Central memory CD8-positive, alpha-beta T cell (primary cell): ENCODE measurements around the gene TH.
"Not testable (repeated sequence)": the region's sequence is repeated elsewhere in the genome, so short reads cannot be mapped to it uniquely, and the experiment has no call there.

Source experiments
- ATAC-seq: fragments of 150-1000 bp; cut with Tn5 transposase; replicated peaks from 2 replicates; pipeline ENCODE4 v1.10.0; 2022; ENCODE audit warnings: mild to moderate bottlenecking, moderate FRiP score, moderate number of reproducible peaks; ENCODE audit not compliant: poor library complexity, severe bottlenecking; ENCODE audit errors: extremely low read depth
- DNase-seq, 2 donors: peaks; one replicate each; pipeline ENCODE4 v3.0.0; 2021; ENCODE audit warnings: low spot score in 2 of 2
- H3K27ac Mint-ChIP-seq: one replicate; pipeline ENCODE4 v1.8.0; 2022; ENCODE audit warnings: low read depth, mild to moderate bottlenecking, moderate library complexity, mixed read lengths
- H3K27me3 Mint-ChIP-seq: one replicate; pipeline ENCODE4 v1.8.0; 2022; ENCODE audit warnings: mixed read lengths
- H3K36me3 Mint-ChIP-seq: one replicate; pipeline ENCODE4 v1.8.0; 2022; ENCODE audit warnings: mild to moderate bottlenecking, moderate library complexity, mixed read lengths; ENCODE audit not compliant: insufficient read depth
- H3K4me1 Mint-ChIP-seq: one replicate; pipeline ENCODE4 v1.8.0; 2022; ENCODE audit warnings: mixed read lengths
- H3K4me3 Mint-ChIP-seq: one replicate; pipeline ENCODE4 v1.8.0; 2022; ENCODE audit warnings: mild to moderate bottlenecking, moderate library complexity, mixed read lengths
- H3K9me3 Mint-ChIP-seq: one replicate; pipeline ENCODE4 v1.8.0; 2022; ENCODE audit warnings: mixed read lengths

Gene TH

GRCh38 chr11:2197771-2198520 is 26.3 kb upstream of the TH start:
- H3K27me3 Mint-ChIP-seq: no peaks in the 10 kb centered on the region

GRCh38 chr11:2196970-2197770 is 25.6 kb upstream of the TH start:
- Mint-ChIP-seq H3K36me3 (peaks cover 1% of the 10 kb centered on the region), H3K4me1 (peaks cover 15% of the 10 kb centered on the region), H3K9me3 (peaks cover 6% of the 10 kb centered on the region), H3K27me3 (no peaks in the 10 kb centered on the region), H3K27ac (peak overlapping the region; percentile 17), H3K4me3 (no peak overlapping the region)
- ATAC-seq (peak; percentile 82), DNase-seq (peak; percentile 52 to 56)

More at GRCh38 chr11:2197771-2198520, 26.3 kb upstream of the TH start:
- no peak for ATAC-seq
- Mint-ChIP-seq H3K4me3 (no peak overlapping the region), H3K36me3 (peaks cover 1% of the 10 kb centered on the region), H3K9me3 (peaks cover 6% of the 10 kb centered on the region), H3K4me1 (peaks cover 15% of the 10 kb centered on the region), H3K27ac (no peak overlapping the region)
- DNase-seq: no peak

- Mint-ChIP-seq H3K9me3 (peaks cover under 1% of the 10 kb centered on the region), H3K4me3 (no peak overlapping the region), H3K4me1 (peaks cover 15% of the 10 kb centered on the region), H3K27me3 (peaks cover 4% of the 10 kb centered on the region), H3K36me3 (peaks cover 1% of the 10 kb centered on the region), H3K27ac (no peak overlapping the region)
- ATAC-seq (no peak), DNase-seq (no peak)
These were observed 24.1 kb upstream of the TH start for GRCh38 chr11:2195756-2196088.

- H3K27me3 Mint-ChIP-seq: peaks cover 8% of the 10 kb centered on the region
- H3K27ac Mint-ChIP-seq: peak overlapping the region; percentile 84
- H3K4me1 Mint-ChIP-seq: peaks cover 15% of the 10 kb centered on the region
- DNase-seq (peak; percentile 23 to 45), ATAC-seq (no peak)
- peaks cover 1% of the 10 kb centered on the region for H3K36me3 Mint-ChIP-seq
- H3K4me3 Mint-ChIP-seq: no peak overlapping the region
- H3K9me3 Mint-ChIP-seq: no peaks in the 10 kb centered on the region
These were observed 23.5 kb upstream of the TH start for GRCh38 chr11:2194877-2195755.

- not testable (repeated sequence) for H3K27ac Mint-ChIP-seq, H3K27me3 Mint-ChIP-seq, ATAC-seq, H3K4me3 Mint-ChIP-seq, DNase-seq, H3K36me3 Mint-ChIP-seq, H3K9me3 Mint-ChIP-seq
- H3K4me1 Mint-ChIP-seq: peaks cover 15% of the 10 kb centered on the region
These were observed 22.4 kb upstream of the TH start for GRCh38 chr11:2193888-2194595.

- peaks cover 8% of the 10 kb centered on the region for H3K27me3 Mint-ChIP-seq
- H3K36me3 Mint-ChIP-seq: peaks cover 4% of the 10 kb centered on the region
- DNase-seq: no peak
- H3K4me3 Mint-ChIP-seq: no peak overlapping the region
- peaks cover 15% of the 10 kb centered on the region for H3K4me1 Mint-ChIP-seq
- no peak for ATAC-seq
- no peak overlapping the region for H3K27ac Mint-ChIP-seq
- H3K9me3 Mint-ChIP-seq: no peaks in the 10 kb centered on the region
These were observed 21.7 kb upstream of the TH start for GRCh38 chr11:2193099-2193887.

- ATAC-seq: no peak
- H3K36me3 Mint-ChIP-seq: peaks cover 4% of the 10 kb centered on the region
- no peaks in the 10 kb centered on the region for H3K9me3 Mint-ChIP-seq
- no peak for DNase-seq
- H3K4me1 Mint-ChIP-seq: peaks cover 15% of the 10 kb centered on the region
- H3K4me3 Mint-ChIP-seq: no peak overlapping the region
- H3K27me3 Mint-ChIP-seq: peaks cover 8% of the 10 kb centered on the region
- H3K27ac Mint-ChIP-seq: no peak overlapping the region
These were observed 20.8 kb upstream of the TH start for GRCh38 chr11:2192435-2192834.

- peaks cover 4% of the 10 kb centered on the region for H3K36me3 Mint-ChIP-seq
- DNase-seq: no peak
- no peak for ATAC-seq
- H3K4me3 Mint-ChIP-seq: no peak overlapping the region
- no peak overlapping the region for H3K27ac Mint-ChIP-seq
- peaks cover 10% of the 10 kb centered on the region for H3K4me1 Mint-ChIP-seq
- peaks cover 8% of the 10 kb centered on the region for H3K27me3 Mint-ChIP-seq
- H3K9me3 Mint-ChIP-seq: no peaks in the 10 kb centered on the region
These were observed 20.3 kb upstream of the TH start for GRCh38 chr11:2191883-2192282.

- Mint-ChIP-seq H3K27ac (no peak overlapping the region), H3K4me3 (no peak overlapping the region), H3K9me3 (no peaks in the 10 kb centered on the region), H3K4me1 (no peaks in the 10 kb centered on the region), H3K36me3 (peaks cover 4% of the 10 kb centered on the region), H3K27me3 (peaks cover 8% of the 10 kb centered on the region)
- ATAC-seq (peak; percentile 14), DNase-seq (no peak)
These were observed 19.2 kb upstream of the TH start for GRCh38 chr11:2190657-2191471.

- ATAC-seq: no peak
- Mint-ChIP-seq H3K27ac (no peak overlapping the region), H3K36me3 (peaks cover 2% of the 10 kb centered on the region), H3K4me3 (no peak overlapping the region), H3K4me1 (no peaks in the 10 kb centered on the region), H3K9me3 (no peaks in the 10 kb centered on the region), H3K27me3 (peaks cover 10% of the 10 kb centered on the region)
- DNase-seq: no peak
These were observed 18.5 kb upstream of the TH start for GRCh38 chr11:2189938-2190656.
